ENCODE results near the gene ZNF101.

DNA sequence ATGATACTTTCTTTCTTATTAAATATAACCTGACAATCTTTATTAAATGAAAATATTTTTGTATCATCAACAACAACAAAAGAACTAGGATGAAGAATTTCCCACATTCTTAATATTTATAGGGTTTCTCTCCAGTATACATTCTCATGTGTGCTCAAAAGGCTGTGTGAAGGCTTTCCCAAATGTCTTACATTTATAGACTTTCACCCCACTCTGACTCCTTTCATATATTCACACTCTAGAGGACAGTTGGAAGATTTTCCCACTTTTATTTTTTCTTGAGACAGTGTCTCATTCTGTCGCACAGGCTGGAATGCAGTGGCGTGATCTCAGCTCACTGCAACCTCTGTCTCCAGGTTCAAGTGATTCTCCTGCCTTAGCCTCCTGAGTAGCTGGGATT, 41.9 kb downstream of the ZNF101 start:
- no peak for TF ChIP-seq POLR2A (IDR thresholded peaks at IDR 0.05)
- TF ChIP-seq, protein P1, sequence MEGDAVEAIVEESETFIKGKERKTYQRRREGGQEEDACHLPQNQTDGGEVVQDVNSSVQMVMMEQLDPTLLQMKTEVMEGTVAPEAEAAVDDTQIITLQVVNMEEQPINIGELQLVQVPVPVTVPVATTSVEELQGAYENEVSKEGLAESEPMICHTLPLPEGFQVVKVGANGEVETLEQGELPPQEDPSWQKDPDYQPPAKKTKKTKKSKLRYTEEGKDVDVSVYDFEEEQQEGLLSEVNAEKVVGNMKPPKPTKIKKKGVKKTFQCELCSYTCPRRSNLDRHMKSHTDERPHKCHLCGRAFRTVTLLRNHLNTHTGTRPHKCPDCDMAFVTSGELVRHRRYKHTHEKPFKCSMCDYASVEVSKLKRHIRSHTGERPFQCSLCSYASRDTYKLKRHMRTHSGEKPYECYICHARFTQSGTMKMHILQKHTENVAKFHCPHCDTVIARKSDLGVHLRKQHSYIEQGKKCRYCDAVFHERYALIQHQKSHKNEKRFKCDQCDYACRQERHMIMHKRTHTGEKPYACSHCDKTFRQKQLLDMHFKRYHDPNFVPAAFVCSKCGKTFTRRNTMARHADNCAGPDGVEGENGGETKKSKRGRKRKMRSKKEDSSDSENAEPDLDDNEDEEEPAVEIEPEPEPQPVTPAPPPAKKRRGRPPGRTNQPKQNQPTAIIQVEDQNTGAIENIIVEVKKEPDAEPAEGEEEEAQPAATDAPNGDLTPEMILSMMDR (IDR thresholded peaks at IDR 0.05), result no peak
